Activated T-helper 17 cell treated with anti-CD3 and anti-CD28 coated beads, Interleukin-2, amount 50 U/mL, for 72 hours (primary cell): ENCODE data around the gene LYRM4. TPM values are rescaled to one million over a fixed set of nuclear protein-coding genes. Genes with fewer than 3 reads are reported as not detected.

Source experiments
- ATAC-seq: fragments of 150-1000 bp; cut with Tn5 transposase; replicated peaks from 2 replicates; pipeline ENCODE4 v1.10.0; 2021; ENCODE audit warnings: mild to moderate bottlenecking, moderate library complexity
- H3K27ac Mint-ChIP-seq: one replicate; pipeline ENCODE4 v1.8.0; 2022; ENCODE audit warnings: mixed read lengths
- H3K27me3 Mint-ChIP-seq: one replicate; pipeline ENCODE4 v1.8.0; 2022; ENCODE audit warnings: mixed read lengths
- H3K36me3 Mint-ChIP-seq: one replicate; pipeline ENCODE4 v1.8.0; 2022; ENCODE audit warnings: low read depth, mild to moderate bottlenecking, mixed read lengths
- H3K4me1 Mint-ChIP-seq: one replicate; pipeline ENCODE4 v1.8.0; 2022; ENCODE audit warnings: mixed read lengths
- H3K4me3 Mint-ChIP-seq: one replicate; pipeline ENCODE4 v1.8.0; 2022; ENCODE audit warnings: mild to moderate bottlenecking, mixed read lengths
- H3K9me3 Mint-ChIP-seq: one replicate; pipeline ENCODE4 v1.8.0; 2022; ENCODE audit warnings: mixed read lengths
- total RNA-seq, 2 donors: library from RNA; stranded (reverse); gene quantifications; one replicate each; pipeline ENCODE4 v1.2.3, GENCODE V29; 2022

Gene LYRM4
- total RNA-seq, 2 donors from 2014 or later = 34.0 to 64.2 TPM

DNA sequence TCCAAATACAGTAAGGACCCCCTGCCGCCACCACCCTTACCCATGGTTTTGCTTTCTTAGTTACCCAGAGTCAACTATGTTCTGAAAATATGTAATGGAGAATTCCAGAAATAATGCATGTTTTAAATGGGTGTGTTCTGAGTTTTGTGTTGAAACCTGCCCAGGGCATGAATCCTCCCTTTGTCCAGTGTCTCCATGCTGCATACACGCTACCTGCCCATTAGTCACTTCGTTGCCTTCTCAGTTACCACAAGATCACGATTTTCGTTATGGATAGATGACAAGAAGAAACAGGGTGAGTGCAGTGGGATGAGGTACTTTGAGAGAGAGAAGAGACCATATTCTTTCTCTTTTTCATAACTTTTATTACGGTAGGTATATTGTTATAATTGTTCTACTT, 11.2 kb upstream of the LYRM4 start:
- H3K4me3 Mint-ChIP-seq = no peak overlapping the region
- no peaks in the 10 kb centered on the region for H3K9me3 Mint-ChIP-seq
- H3K36me3 Mint-ChIP-seq = peaks cover 28% of the 10 kb centered on the region
- peaks cover 13% of the 10 kb centered on the region for H3K4me1 Mint-ChIP-seq
- no peak for ATAC-seq
- no peaks in the 10 kb centered on the region for H3K27me3 Mint-ChIP-seq
- H3K27ac Mint-ChIP-seq = no peak overlapping the region

DNA sequence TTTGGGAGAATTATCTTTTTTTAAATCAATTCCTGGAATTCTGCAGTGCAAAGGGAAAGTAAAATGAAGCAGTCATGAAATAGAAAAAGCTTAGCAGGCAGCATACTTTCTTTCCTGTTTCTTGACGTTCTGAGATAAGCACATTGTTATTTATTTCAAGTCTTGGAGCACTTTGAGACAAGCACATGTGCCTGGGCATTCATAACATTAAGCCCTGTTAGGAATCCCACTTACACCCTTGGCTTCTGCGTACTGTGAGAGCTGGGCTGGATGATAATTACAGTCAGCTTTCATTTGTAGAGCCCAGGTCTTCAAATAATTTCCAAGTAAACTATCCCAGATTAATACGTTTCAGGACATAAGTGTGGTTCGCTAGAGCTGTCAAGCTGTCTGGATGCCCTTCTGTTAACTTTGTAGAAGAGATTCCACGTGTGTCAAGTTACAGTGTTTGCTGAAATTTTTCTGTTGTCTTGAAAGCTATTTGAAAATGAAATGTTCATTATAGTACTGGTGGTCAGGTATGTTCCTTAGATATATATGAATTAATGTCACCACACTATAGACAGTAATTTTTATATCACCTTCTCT, 9.4 kb upstream of the LYRM4 start:
- no peaks in the 10 kb centered on the region for H3K27me3 Mint-ChIP-seq
- peaks cover 38% of the 10 kb centered on the region for H3K36me3 Mint-ChIP-seq
- H3K4me3 Mint-ChIP-seq = no peak overlapping the region
- peaks cover 21% of the 10 kb centered on the region for H3K4me1 Mint-ChIP-seq
- ATAC-seq = no peak
- H3K9me3 Mint-ChIP-seq = no peaks in the 10 kb centered on the region
- H3K27ac Mint-ChIP-seq = peak overlapping the region; percentile 79

DNA sequence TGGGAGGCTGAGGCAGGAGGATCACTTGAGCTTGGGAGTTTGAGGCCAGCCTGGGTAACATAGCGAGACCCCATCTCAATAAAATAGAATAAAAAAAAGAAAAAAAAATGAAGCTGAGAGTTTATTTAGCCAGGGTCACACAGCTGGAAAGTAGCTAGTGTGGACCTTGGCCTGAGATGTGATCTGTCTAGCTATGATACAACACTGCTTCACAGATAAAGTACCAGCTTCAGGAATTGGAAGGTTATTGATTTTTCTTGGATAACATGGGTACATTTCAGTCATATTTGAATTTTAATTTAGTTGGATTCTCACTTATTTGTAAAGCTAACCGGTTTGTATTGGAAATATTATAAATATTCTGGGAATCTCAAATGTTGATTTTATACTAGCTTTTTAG, 5.7 kb upstream of the LYRM4 start:
- Mint-ChIP-seq H3K4me3 (peak overlapping the region; percentile 46), H3K27ac (peak overlapping the region; percentile 64), H3K27me3 (no peaks in the 10 kb centered on the region), H3K36me3 (peaks cover 37% of the 10 kb centered on the region), H3K4me1 (peaks cover 8% of the 10 kb centered on the region), H3K9me3 (no peaks in the 10 kb centered on the region)
- ATAC-seq = no peak

DNA sequence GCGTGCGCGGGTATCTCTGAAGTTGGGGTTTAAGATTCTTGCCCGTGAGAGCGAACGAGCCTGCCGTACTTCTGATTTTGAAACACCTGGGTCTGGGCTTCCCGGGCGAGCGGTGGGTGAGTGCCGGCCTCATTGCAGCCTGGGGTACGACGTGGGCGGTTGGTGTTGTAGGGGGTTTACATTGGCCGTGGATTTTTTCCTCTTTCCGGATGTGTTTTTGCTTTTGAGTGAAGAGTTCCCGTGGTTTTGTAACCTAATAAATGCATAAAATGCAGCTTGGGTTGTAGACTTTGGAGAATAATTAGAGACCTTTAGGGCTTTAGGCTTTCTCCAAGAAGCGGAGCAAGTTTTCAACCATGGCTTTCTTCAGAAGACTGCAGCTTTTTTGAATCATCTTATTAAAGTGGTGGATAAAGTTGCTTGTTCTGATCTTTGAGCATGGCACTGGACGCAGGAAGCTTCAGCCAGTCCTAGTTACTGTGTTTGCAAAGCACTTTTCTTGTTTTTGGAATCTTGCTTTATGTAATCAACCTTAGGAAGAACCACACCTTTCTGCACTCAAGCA, 877 bp upstream of the LYRM4 start:
- Mint-ChIP-seq H3K4me3 (peak overlapping the region; percentile 96), H3K9me3 (no peaks in the 10 kb centered on the region), H3K4me1 (peaks cover 31% of the 10 kb centered on the region), H3K27ac (peak overlapping the region; percentile 100), H3K27me3 (no peaks in the 10 kb centered on the region), H3K36me3 (peaks cover 45% of the 10 kb centered on the region)
- ATAC-seq = no peak

DNA sequence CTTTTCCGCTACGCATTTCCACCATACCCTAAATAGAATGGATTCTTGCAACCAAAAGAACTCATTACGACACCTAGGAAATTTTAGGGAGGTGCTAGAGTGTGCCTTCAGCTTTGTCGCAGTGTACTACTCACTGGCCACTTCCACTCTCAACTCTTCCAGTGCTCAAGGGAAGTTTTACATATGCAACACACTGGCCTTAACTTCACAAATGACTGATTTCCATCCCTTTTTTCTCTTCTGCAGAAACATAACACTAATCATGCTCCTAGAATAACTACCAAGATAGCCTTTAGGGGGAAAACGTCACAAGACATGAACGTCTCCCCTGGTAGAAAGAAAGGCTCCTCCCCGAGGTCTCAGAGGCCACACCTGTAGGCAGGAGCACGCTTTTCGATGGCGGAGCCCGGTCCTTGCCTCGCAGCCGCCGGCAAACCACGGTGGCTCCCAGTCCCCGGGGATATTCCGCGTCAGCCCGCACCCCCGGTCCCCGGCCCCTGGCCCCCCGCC, 584 bp downstream of the LYRM4 start:
- ATAC-seq = peak; percentile 72
- H3K9me3 Mint-ChIP-seq = no peaks in the 10 kb centered on the region
- peaks cover 24% of the 10 kb centered on the region for H3K4me1 Mint-ChIP-seq
- peak overlapping the region; percentile 96 for H3K4me3 Mint-ChIP-seq
- H3K27ac Mint-ChIP-seq = peak overlapping the region; percentile 100
- H3K36me3 Mint-ChIP-seq = peaks cover 40% of the 10 kb centered on the region
- no peaks in the 10 kb centered on the region for H3K27me3 Mint-ChIP-seq

DNA sequence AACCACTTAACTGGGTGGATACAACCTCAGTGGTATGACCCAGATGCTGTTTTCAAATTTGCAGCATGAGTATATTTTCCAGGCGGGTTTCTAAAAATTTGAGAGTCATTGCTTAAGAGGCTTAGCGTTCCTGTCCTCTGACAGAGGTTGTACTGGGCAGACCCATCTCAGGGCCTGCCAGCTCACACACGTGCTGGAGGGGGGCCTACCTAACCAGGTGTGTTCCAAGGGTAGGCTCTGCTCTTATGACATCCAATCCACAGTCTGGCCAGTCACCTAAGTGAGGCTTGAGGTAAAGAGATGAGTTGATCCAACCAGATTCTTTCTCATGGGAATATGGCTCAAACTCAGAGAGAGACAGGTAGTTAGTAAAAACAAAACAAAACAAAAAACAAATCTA, 1.3 kb downstream of the LYRM4 start:
- peak overlapping the region; percentile 96 for H3K4me3 Mint-ChIP-seq
- no peak for ATAC-seq
- peaks cover 47% of the 10 kb centered on the region for H3K36me3 Mint-ChIP-seq
- peaks cover 31% of the 10 kb centered on the region for H3K4me1 Mint-ChIP-seq
- no peaks in the 10 kb centered on the region for H3K9me3 Mint-ChIP-seq
- peak overlapping the region; percentile 100 for H3K27ac Mint-ChIP-seq
- no peaks in the 10 kb centered on the region for H3K27me3 Mint-ChIP-seq

DNA sequence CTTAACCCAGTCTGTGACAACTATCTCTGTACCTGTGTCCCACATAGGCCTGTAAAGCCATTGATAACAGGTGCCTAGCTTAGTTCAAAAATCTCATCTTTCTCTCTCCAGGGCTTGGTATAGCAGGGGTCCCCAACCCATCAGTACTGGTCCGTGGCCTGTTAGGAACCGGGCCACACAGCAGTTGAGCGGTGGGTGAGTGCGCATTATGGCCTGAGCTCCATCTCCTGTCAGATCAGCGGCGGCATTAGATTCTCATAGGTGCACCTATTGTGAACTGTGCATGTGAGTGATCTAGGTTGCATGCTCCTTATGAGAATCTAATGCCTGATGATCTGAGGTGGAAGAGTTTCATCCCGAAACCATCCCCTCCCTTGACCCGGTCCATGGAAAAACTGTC, 3.4 kb downstream of the LYRM4 start:
- H3K4me3 Mint-ChIP-seq = no peak overlapping the region
- H3K36me3 Mint-ChIP-seq = peaks cover 66% of the 10 kb centered on the region
- H3K9me3 Mint-ChIP-seq = no peaks in the 10 kb centered on the region
- no peak overlapping the region for H3K27ac Mint-ChIP-seq
- ATAC-seq = no peak
- H3K4me1 Mint-ChIP-seq = peaks cover 31% of the 10 kb centered on the region
- H3K27me3 Mint-ChIP-seq = no peaks in the 10 kb centered on the region

DNA sequence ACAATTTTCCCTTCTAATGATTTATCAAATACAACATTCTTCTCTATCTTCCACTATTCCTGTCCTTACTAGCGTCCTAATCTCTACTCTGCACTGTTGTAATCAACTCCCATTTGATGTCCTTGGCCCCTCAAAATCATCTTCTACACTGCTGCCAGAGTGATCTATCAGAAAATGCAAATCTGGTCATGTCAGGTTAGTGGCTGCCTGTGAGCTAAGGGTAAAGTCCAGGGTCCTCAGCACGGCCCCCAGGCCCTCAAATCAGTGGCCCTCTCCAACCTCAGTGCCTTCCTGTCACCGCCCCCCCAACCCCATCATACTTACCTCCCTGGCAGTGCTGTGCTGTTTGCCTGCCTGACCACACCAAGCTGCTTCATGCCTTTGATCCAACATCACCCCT, 3.8 kb downstream of the LYRM4 start:
- Mint-ChIP-seq H3K4me1 (peaks cover 31% of the 10 kb centered on the region), H3K4me3 (no peak overlapping the region), H3K27ac (no peak overlapping the region)

DNA sequence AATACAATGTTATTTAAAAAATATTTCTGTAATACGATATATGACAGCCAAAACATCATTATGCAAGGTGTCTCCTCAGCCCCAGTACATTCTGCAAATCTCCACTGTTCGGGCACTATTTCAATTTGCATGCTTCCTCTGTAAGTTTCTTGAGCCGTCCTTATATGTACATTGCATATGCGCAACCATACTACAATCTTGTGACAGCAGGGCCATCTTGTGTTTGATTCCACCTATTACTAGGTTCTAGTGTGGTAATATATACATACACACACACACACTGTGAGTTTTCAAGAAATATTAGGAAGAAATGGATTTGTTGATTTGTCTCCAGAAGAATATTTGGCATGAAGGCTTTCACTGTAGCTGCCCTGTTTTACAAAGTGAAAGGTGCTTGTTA, 9.8 kb downstream of the LYRM4 start:
- H3K27ac Mint-ChIP-seq = no peak overlapping the region

More for the DNA sequence above, 3.8 kb downstream of the LYRM4 start:
- ATAC-seq = no peak
- no peaks in the 10 kb centered on the region for H3K9me3 Mint-ChIP-seq
- no peaks in the 10 kb centered on the region for H3K27me3 Mint-ChIP-seq
- peaks cover 67% of the 10 kb centered on the region for H3K36me3 Mint-ChIP-seq

DNA sequence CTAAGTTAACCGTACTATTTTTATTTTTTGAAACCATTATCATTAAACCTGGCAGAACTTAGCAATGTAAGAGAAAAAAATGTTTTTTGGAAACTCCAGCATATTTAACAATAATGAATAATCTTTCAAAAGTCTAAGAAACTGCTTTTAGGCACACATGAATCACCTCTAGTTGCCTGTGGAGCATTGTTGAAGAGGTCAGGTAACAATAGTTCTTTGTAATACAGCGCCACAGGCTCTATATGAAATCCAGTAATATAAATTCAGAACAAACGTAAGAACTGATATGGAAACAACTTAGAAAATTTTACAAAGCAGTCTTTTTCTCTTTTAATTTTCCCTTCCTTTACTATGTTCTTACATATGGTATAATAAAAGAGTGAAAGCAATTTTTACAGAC, 10.3 kb downstream of the LYRM4 start:
- H3K4me3 Mint-ChIP-seq = no peak overlapping the region
- peaks cover 37% of the 10 kb centered on the region for H3K36me3 Mint-ChIP-seq
- no peak overlapping the region for H3K27ac Mint-ChIP-seq
- ATAC-seq = no peak
- H3K27me3 Mint-ChIP-seq = no peaks in the 10 kb centered on the region
- peaks cover 12% of the 10 kb centered on the region for H3K4me1 Mint-ChIP-seq
- H3K9me3 Mint-ChIP-seq = no peaks in the 10 kb centered on the region

More for the DNA sequence above, 9.8 kb downstream of the LYRM4 start:
- ATAC-seq = no peak
- peaks cover 12% of the 10 kb centered on the region for H3K4me1 Mint-ChIP-seq
- H3K36me3 Mint-ChIP-seq = peaks cover 37% of the 10 kb centered on the region
- no peaks in the 10 kb centered on the region for H3K9me3 Mint-ChIP-seq
- no peaks in the 10 kb centered on the region for H3K27me3 Mint-ChIP-seq
- H3K4me3 Mint-ChIP-seq = no peak overlapping the region

DNA sequence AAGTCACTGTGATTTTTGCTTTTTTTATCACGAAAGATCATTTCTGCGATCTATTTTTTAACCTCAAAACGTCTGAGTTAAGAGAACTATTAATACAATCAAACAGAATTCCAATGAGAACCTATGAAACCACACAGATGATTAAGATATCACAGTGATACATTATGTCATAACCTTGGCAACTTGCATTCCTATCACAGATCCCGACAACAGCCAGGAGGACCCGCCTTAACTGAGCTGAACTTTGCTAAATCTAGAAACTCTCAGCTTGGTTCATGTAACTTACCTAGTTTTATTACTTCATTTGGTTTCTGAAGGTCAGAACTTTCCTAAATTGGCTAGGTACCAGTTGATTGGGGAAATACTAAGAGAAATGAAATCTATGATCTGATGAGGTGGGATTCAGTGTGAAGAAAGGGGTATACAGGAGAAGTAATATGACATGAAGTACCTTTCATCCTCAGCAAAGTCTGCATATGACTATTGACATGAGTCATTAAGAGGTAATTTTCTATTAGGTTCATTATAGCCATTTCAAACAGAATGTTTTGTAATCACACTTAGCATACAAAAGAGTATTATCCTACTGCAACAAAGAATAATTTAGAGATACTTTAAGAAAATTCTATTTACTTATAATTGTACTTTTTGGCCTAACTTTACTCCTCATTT, 11.2 kb downstream of the LYRM4 start:
- no peak overlapping the region for H3K4me3 Mint-ChIP-seq
- H3K4me1 Mint-ChIP-seq = peaks cover 6% of the 10 kb centered on the region
- no peaks in the 10 kb centered on the region for H3K27me3 Mint-ChIP-seq
- H3K36me3 Mint-ChIP-seq = peaks cover 30% of the 10 kb centered on the region
- no peak overlapping the region for H3K27ac Mint-ChIP-seq
- H3K9me3 Mint-ChIP-seq = no peaks in the 10 kb centered on the region
- no peak for ATAC-seq

DNA sequence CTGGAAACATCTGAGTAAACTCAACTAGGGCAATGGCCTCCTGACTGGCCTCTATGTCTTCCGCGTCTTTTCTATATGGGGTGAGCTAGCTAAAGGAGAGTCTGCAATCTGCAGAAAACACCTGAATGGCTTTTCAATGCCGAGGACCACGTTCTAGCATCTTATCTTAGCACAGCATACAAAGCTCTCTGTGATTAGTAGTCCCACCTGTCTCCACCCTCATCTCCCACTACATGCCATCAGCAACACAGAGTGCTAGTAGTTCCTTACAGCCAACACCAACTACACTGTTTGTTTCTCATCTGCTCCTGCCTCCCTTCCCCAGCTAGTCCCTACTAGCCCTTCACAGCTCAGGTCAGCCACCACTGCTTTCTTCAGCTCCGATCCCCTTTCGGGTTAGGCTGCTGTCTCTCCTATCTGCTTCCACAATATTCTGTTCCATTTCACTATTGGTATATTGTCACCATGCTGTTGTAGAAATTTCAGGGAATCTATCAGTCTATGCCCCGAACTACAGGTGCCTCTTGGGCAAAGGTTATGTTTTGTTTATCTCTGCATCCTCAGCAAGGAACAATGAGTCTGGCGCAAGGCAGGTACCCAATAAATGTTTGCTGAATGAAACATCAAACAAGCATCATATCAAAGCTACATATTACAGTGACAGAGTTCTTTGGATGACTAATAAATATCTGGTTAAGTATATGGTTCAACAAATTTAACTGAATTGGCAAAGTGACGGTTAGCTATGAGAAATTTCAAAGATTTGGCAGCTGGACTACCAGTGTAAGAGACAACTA, 12.2 kb downstream of the LYRM4 start:
- H3K9me3 Mint-ChIP-seq = no peaks in the 10 kb centered on the region
- no peak overlapping the region for H3K4me3 Mint-ChIP-seq
- no peak for ATAC-seq

DNA sequence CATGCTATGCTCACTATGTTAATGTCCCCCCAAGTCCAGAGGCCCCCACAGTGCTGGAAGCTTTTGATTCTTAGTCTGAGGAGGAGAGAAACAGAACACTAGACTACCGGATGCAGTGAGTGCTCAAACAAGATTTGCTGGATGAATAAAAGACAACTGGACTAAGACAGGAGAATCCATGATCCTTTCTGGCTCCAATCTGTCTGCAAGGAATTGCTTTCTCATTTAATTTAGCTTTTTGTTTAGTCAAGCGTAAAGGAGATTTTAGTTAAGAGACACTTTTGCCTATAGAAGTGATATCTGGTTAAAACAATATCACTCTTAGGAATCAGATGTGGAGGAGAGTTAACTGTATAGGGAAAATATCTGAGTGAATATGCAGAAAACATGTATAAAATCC, 13.5 kb downstream of the LYRM4 start:
- Mint-ChIP-seq H3K27ac (no peak overlapping the region), H3K4me1 (peaks cover 5% of the 10 kb centered on the region), H3K9me3 (no peaks in the 10 kb centered on the region), H3K36me3 (peaks cover 9% of the 10 kb centered on the region), H3K27me3 (no peaks in the 10 kb centered on the region), H3K4me3 (no peak overlapping the region)
- no peak for ATAC-seq

More for the DNA sequence above, 12.2 kb downstream of the LYRM4 start:
- peaks cover 5% of the 10 kb centered on the region for H3K4me1 Mint-ChIP-seq
- H3K27ac Mint-ChIP-seq = no peak overlapping the region
- no peaks in the 10 kb centered on the region for H3K27me3 Mint-ChIP-seq
- H3K36me3 Mint-ChIP-seq = peaks cover 19% of the 10 kb centered on the region
